Inferior parietal cortex (tissue), 1 donor: Measurements from ENCODE around the gene DOCK3.
"Not testable (repeated sequence)": the region's sequence is repeated elsewhere in the genome, so short reads cannot be mapped to it uniquely, and the experiment has no call there.

Experiments
- DNase-seq: peaks from one replicate; pipeline ENCODE4 v3.0.0-alpha.2; 2016; ENCODE audit errors: extremely low spot score

Gene DOCK3

DNA sequence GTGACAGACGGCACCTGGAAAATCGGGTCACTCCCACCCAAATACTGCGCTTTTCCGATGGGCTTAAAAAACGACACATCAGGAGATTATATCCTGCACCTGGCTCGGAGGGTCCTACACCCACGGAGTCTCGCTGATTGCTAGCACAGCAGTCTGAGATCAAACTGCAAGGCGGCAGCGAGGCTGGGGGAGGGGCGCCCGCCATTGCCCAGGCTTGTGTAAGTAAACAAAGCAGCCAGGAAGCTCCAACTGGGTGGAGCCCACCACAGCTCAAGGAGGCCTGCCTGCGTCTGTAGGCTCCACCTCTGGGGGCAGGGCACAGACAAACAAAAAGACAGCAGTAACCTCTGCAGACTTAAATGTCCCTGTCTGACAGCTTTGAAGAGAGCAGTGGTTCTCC lies 524.6 kb downstream of the DOCK3 start:
- not testable (repeated sequence) for DNase-seq

DNA sequence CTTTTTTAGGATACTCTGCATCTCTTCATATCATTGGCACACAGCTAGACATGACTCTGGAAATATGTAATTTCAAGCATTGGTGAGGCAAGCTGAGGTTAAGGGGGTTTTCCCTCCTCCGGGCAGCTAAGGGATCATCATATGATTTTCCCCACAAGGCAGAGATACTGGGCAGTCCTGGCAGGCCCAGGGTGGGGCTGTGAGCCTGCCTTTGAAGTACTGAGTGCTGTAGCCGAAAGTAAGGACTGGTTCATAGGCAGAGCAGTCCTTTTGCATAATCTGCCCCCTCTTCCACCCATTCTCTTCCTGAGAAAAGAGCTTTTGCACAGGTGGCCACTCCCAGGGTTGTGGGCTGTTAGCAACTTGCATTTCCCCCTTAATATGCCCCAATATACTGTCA lies 541.6 kb downstream of the DOCK3 start:
- DNase-seq, result no peak

DNA sequence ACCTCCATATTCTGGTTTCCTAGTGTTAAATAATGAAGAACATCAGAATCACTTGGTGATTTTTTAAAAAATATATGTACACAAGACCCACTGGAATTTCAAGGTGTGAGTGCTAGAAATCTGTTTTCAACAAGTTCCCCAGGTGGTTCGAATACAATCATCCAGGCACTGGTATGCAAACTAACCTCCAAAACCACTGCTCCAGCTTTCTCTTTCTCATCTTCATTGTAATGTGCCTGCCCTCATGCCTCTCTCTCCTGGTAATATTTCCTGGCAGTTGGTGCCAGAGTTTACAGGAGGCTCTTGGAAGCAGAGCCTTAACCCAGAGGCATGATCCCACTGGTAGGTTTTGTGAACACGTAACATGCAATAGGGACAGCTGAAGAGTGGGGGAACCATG lies 547.2 kb downstream of the DOCK3 start:
- DNase-seq, result no peak

DNA sequence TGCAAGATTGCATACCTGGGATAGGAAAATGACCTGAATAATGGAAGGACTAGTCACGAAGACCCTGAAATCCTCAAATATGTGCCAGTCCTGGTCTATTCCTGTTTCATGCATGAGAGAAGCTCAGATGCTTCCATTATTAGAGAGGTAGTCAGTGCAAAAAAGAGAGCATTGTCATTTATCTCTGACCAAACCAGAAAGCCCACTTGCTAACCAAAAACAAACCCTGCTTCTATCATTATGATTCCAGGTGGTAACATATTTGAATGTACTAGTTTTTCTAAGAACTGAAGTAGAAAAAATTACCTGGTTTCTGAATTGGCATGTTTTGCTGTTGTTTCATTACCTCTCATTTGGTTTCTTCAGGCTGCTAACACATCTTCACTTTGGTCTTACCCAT lies 549.6 kb downstream of the DOCK3 start:
- no peak for DNase-seq

DNA sequence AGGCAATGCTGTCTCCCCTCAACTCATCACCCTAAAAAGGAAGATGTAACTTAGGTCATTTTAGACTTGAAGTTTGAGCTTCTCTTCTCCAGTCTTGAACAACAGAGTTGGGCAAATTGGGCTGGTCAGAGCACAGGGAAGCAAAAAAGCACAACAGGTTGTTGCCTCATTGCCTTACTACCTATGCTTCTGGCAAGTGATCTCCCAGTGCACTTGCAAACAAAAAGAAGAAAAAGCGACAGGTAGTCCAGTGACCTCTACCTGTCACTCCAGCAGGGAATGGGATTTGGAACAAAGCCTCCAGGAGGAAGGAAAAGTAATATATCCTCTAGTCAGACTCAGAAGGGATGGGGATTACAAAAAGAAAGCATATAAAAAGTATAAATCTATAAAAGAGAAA lies 550.1 kb downstream of the DOCK3 start:
- no peak for DNase-seq

DNA sequence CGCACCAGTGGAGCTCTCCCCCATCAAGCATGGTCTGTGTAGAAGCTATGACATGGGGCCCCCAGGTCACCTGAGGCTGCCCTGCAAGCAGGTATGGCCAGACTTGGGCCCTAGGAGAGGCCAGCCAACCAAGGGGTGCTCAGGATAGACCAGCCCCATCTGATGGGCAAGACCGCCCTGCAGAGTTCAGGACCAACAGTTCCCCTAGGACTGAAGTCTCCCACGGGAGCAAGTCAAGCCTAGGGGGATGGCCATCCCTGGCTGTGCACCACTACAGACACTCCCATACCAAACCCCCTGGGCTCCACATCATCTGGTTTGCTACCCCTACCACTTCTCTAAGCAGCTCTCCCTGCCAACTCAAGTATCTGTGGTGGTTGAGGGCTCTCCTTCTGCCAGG lies 568.2 kb downstream of the DOCK3 start:
- no peak for DNase-seq

DNA sequence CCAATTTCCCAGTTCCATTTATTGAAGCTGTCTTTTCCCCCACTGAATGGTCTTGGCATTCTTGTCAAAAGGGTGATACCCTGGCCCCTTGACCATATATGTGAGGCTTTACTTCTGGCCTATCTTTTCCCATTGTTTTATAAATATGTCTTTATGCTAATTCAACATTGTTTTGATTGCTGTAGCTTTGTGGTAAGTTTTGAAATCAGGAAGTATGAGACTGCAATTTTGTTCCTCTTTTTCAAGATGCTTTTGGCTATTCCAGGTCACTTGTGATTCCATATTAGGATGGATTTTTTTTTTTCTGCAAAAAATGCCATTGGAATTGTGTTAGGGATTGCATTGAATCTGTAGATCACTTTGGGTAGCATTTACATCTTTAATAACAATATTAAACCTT lies 569.2 kb downstream of the DOCK3 start:
- no peak for DNase-seq

DNA sequence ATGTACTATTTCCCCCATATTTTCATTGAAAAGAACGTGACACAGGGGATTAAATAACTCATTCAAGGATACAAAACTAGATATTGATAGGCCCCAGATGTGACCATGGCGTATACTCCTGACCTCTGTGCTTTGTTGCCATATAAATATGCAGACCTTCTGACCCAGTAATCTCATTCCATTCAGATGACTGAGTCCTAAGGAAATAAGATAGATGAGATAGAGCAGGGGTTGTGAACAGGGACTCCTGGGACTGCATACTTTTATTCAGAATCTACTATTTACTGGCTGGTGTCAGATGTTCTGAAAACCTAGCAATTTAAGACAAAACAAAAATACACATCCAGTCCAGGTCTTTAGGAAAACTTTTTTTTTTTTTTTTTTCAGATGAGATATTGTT lies 571.1 kb downstream of the DOCK3 start:
- DNase-seq, result no peak

DNA sequence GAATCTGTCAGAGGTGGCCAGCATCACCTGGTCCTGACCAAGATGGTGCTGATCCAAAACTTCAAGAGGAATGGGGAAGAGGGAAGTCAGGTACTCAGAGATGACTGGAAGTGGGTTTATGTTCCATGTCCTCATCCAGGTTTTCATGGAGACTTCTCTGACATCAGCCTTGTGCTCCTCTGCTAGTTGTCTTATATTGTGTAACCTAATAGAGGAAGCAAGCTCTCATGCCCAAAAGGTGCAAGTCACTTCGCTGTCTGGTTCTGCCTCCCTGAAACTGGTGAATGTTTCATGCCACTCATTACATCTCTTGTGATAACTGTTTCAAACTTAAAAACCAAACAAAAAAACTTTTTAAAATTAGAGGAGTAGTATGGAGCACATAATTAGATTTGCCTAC lies 583.1 kb downstream of the DOCK3 start:
- no peak for DNase-seq

DNA sequence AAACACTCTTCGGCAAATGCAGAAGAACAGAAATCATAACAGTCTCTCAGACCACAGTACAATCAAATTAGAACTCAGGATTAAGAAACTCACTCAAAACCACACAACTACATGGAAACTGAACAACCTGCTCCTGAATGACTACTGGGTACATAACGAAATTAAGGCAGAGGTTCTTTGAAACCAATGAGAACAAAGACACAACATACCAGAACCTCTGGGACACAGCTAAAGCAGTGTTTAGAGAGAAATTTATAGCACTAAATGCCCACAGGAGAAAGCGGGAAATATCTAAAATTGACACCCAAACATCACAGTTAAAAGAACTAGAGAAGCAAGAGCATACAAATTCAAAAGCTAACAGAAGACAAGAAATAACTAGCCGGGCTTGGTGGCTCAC lies 589.4 kb downstream of the DOCK3 start:
- DNase-seq, result not testable (repeated sequence)

DNA sequence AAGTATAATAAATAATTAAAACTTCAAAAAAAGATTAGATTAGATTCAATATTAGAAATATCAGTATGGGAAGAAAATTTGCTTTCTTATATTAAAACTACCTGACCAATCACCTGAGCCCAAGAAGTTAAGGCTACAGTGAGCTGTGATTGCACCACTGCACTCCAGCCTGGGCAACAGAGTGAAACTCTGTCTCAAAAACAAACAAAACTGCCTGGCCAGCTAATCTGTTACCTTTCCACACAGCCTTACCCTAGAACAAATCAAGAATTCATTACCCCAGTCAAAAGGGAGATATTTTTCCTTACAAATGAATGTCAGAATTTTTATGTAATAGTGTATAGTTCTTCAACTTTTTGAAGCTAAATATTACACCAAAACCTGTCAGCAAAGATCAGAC lies 593.4 kb downstream of the DOCK3 start:
- DNase-seq, result no peak

DNA sequence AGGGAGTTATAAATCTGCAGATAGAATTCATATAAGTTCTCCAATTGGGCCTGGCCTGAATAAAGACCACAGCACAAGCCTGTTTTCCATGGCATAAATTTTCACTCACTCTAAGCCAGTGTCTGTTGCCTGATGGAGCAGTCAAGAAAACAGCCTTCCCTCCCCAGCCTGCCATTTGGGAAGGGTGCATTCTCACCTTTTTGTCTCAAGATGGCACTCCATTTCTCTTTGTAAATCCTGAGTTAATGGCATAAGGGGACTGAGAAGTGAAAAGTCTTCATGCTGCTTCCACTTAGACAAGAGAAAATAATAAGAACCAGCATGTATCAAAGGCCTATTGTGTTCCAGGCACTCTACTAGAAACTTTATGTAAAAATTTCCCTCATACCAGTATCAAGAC lies 594.7 kb downstream of the DOCK3 start:
- no peak for DNase-seq

DNA sequence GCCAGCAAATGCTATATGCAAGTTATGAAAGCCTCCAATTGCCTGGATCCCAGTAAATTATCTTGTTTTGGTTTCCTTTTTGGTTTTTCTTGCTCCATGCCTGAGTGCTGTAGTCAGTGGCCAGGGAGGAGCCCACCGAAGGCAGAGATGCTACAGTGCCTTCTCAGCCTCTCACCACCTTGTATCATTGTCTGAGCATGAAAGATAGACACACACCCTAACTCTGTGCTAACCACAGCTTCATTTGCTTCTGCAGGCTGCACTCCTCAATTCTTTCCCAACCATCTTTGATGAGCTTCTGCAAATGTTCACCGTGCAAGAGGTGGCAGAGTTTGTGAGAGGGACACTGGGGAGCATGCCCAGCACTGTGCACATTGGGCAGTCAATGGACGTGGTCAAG lies 595.8 kb downstream of the DOCK3 start:
- DNase-seq, result no peak

DNA sequence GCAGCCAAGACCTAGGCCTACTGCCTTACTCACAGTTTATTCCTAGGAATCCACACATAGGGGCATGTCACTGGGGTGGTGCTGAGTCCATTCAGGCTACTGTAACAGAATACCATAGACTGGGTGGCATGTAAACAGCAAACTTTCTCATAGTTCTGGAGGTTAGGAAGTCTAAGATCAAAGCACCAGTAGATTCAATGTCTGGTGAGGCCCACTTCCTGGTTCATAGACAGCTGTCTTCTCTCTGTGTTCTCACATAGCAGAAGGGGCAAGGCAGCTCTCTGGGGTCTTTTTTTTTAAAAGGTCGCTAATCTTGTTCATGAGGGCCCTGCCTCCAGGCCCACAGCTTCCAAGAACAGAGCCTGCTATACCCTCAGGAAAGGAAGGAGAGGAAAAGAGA lies 596.4 kb downstream of the DOCK3 start:
- DNase-seq, result no peak

DNA sequence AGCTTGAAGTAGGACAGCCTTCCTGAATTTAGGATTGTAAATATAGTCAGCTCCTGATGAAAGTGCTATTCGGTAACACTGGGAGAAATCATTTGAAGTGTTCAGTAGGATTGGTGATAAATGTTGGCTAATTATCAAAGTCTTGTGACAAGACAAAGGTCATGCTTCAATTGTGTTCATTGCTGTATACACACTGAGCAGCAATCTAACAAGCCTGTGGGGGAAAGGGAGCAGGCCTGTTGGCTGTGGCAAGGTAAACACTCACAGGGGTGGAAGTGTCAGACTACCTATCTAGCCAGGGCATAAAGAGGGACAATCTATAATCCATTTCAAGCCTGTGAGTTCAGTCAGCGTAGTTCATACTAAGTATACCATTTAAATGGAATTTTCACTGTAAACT lies 599.3 kb downstream of the DOCK3 start:
- DNase-seq, result no peak

DNA sequence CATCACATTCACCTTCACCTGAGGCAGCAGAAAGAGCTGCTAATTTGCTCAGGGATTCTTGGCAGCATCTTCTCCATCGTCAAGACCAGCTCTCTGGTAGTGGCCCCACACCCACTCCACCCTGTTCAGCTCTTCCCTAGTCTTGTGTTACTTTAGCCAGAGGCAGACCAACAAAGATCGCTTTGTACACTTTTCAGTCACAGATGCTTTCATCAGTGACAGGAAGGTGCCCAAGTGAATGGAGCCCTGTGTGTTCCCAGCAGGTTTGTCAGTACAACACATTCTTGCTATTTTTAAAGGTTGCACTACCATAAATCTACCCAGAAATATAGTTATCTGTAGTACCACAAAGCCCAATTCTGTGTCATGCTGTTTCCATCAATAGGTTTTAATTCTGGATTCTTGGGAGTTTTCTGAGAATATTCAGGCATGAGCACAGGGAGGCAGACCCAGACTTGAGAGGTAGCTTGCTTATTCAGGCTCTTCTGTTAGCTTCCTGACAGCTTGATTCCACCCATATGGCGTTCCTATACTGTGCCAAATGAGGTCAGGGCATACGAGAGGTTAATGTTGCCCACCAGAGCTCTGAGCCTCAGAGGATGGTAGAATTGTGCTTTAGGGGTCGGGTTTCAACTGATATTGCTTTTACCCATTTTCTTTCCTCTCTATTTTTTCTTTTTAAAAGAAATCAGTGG lies 600.5 kb downstream of the DOCK3 start:
- no peak for DNase-seq

DNA sequence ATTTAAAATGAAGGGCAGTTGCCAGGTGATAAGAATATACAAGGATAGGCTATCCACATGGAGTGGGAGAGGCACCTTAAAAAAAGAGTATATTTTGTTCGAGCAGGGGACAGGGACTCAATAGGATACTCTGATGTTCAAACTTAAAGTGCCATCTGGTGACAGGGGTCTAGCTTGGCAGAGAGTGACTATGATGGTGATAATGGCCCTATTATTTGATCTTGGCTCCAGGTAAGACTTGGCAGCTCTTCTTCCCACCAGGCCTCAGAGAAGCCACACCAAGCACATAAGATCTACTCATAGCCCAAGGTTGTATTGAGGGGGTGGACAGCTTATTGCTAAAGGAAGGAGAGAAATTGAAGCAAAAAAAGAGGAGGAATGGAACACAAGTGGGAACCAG lies 601.3 kb downstream of the DOCK3 start:
- no peak for DNase-seq

DNA sequence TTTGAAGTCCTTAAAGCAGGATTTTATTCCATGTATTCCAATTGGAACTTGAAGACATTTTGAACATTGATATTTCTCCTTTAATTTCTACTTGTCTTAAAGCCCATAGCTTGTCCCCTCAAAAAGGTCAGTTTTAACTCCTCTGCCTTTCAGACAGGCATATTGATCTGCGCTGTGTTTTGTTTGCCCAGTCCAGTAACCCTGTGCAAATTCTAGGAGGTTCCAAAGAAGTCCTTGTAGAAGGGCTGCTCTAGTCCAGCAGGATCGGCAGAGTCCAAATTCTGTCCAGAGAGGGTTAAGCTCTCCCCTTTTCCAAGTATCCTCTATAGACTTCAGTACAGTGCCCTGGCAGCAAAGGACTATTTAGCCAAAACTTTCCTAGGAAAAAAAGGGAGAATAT lies 604.7 kb downstream of the DOCK3 start:
- no peak for DNase-seq

DNA sequence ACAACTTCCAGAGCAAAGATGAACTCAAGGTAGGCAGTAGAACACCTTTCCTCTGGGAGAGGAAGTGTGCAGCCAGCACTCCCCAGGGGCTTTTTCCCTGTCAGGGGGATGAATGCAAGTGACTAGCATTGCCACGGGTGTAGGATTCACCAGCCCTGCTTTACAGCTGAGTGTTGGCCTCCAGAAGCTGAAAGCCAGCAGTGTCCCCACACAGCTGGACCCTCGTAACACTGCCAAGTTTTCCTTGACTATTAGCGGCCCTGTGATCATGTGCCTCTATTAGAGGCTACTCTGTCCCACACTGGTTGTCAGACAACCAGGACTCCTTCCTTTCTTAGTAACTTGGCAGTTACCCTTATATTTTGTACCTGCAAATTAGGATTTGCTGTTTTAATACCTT lies 605.4 kb downstream of the DOCK3 start:
- DNase-seq, result peak; percentile 60

DNA sequence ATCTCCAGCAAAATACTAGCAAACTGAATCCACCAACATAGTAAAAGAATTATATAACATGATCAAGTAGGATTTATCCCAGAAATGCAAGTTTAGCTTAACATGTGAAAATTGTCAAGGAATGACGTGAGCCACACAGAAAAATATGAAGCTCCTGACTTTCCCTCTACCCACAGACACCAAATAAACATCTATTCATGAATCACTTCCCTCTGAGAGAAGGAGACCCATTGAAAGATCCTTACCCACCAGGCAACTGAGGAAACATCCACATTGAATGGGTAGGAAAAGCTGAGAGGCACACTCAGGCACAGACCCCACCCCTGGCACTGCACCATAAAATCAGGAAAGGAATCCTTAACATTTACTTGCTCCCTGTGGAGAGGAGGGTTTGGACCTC lies 608.2 kb downstream of the DOCK3 start:
- DNase-seq, result no peak

DNA sequence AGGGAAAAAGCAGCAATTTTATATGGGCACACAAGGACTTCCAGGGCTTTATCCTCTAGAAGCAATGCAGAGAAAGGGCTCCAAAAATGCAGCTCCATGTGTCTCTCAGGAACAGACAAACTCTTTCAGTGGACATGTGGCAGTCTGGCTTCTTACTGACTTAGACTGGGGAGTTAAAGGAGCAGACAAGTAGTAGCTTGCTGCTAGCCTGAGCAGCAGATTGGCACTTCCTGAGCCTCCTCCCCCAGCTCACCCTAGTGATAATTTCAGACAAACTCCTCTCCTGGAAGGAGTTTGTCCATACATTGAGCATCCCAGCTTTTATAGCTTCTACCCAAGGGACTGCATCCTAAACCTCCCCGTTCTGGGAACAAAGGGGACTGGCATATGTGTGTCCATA lies 608.7 kb downstream of the DOCK3 start:
- DNase-seq, result no peak

DNA sequence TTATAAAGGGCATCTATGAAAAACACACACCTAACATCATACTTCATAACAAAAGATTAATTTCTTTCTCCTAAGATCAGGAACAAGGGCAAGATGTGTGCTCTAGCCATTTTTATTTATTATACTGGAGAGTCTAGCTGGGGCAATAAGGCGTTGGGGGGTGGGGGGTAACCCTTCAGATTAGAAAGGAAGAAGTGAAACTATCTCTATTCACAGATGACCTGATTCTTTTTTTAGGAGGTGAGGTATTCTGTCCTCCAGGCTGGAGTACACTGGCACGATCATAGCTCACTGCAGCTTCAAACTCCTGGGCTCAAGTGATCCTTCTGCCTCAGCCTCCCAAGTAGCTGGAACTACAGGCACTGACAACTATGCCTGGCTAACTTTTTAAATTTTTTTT lies 620.9 kb downstream of the DOCK3 start:
- DNase-seq, result no peak

DNA sequence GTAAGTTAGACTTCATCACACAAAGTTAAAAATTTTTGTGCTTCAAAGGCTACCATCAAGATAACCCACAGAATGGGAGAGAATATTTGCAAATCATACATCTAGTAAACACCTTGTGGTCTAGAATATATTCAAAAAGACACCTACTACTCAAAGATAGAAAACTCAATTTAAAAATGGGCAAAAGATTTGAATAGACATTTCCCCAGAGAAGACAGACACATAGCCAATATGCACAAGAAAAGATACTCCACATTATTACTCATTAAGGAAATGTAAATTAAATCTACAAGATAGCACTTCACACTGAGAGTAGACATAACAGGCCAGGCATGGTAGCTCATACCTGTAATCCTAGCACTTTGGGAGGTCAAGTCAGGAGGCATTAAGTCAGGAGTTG lies 622.6 kb downstream of the DOCK3 start:
- no peak for DNase-seq

DNA sequence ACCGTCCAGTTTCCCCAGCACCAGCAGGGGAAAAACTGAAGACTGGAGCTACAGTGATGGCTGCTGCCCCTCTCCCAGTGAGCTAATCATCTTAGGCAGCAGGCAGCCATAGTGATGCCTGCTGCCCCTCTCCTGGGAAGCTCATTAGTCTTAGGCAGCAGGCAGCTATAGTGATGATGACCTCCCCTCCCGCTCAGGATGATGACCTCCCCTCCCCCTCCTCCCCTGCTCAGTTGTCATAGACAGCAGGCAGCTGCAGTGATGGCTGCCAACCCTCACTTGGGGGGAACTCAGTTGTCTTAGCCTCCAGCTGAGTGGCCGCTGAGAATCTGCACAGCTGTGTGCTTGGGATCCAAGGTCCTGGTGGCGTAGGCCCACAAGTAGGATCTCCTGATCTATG lies 629.5 kb downstream of the DOCK3 start:
- DNase-seq, result no peak

DNA sequence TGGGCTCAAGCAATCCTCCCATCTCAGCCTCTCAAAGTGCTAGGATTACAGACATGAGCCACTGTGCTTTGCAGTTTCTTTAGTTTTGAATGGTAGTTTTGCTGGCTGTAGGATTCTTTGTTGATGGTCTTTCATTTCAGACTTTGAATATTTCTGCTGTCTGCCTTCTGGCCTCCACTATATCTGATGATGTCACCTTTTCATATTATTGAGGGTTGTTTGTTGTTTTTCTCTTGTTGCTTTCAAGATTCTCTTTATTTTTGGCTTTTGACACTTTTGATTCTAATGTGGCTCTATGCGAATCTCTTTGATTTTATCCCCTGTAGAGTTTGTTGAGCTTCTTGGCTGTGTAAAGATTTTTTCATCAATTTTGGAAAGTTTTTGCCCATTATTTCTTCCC lies 631.4 kb downstream of the DOCK3 start:
- DNase-seq, result no peak
